OCI-LY1 (cell line): ENCODE measurements around the gene BMF.

Source experiments
- H2AFZ ChIP-seq: fragments of 200-600 bp; sonication (generic), shearing (Covaris generic); 2 replicates; pipeline ENCODE4 v1.6.0; 2014; ENCODE audit warnings: antibody characterized with exemption, mild to moderate bottlenecking, low read length
- H3F3A ChIP-seq: fragments of 200-600 bp; sonication (generic), shearing (Covaris generic); 2 replicates; pipeline ENCODE4 v1.6.0; 2014; ENCODE audit warnings: mild to moderate bottlenecking, antibody characterized with exemption, low read length, moderate library complexity; ENCODE audit not compliant: insufficient read depth
- H3K27ac ChIP-seq: fragments of 200-600 bp; sonication (generic); 2 replicates; pipeline ENCODE4 v1.5.1; 2014; ENCODE audit warnings: low read length, mixed run types, mild to moderate bottlenecking, low read depth; ENCODE audit not compliant: poor library complexity, severe bottlenecking
- H3K27me3 ChIP-seq: fragments of 200-600 bp; sonication (generic); 2 replicates; pipeline ENCODE4 v1.6.0; 2014; ENCODE audit warnings: antibody characterized with exemption, mild to moderate bottlenecking, low read length, moderate library complexity; ENCODE audit not compliant: insufficient read depth
- H3K36me3 ChIP-seq: fragments of 200-600 bp; sonication (generic); 2 replicates; pipeline ENCODE4 v1.6.1; 2014; ENCODE audit warnings: mild to moderate bottlenecking, antibody characterized with exemption, low read length, moderate library complexity, mixed read lengths; ENCODE audit not compliant: insufficient read depth
- H3K4me1 ChIP-seq: fragments of 200-600 bp; sonication (generic); 2 replicates; pipeline ENCODE4 v1.5.1; 2014; ENCODE audit warnings: mild to moderate bottlenecking, low read length, moderate library complexity; ENCODE audit not compliant: insufficient read depth, severe bottlenecking
- H3K4me2 ChIP-seq: fragments of 200-600 bp; sonication (generic), shearing (Covaris generic); 2 replicates; pipeline ENCODE4 v1.6.1; 2014; ENCODE audit warnings: low read length
- H3K4me3 ChIP-seq: fragments of 200-600 bp; sonication (generic); 2 replicates; pipeline ENCODE4 v1.5.1; 2014; ENCODE audit warnings: low read length, low read depth, mild to moderate bottlenecking, mixed read lengths; ENCODE audit not compliant: poor library complexity, severe bottlenecking
- H3K79me2 ChIP-seq: fragments of 200-600 bp; shearing (Covaris generic); 2 replicates; pipeline ENCODE4 v1.6.1; 2016; ENCODE audit warnings: mixed run types, low read length, mixed read lengths; ENCODE audit not compliant: insufficient read depth
- H3K9ac ChIP-seq: fragments of 200-600 bp; sonication (generic), shearing (Covaris generic); 2 replicates; pipeline ENCODE4 v1.6.1; 2014; ENCODE audit warnings: mild to moderate bottlenecking, low read length, mixed read lengths
- H3K9me2 ChIP-seq: fragments of 200-600 bp; sonication (generic), shearing (Covaris generic); 2 replicates; pipeline ENCODE4 v1.6.1; 2014; ENCODE audit warnings: low read depth, mild to moderate bottlenecking, low read length, mixed read lengths
- H3K9me3 ChIP-seq: fragments of 200-600 bp; shearing (Covaris generic); 2 replicates; pipeline ENCODE4 v1.6.1; 2014; ENCODE audit warnings: low read length, mixed read lengths
- H4K20me1 ChIP-seq: fragments of 200-600 bp; sonication (generic), shearing (Covaris generic); 2 replicates; pipeline ENCODE4 v1.6.0; 2016; ENCODE audit warnings: mild to moderate bottlenecking, low read length; ENCODE audit not compliant: insufficient read depth
- EZH2 ChIP-seq: fragments of 200-600 bp; sonication (generic), shearing (Covaris generic); IDR thresholded peaks from 2 replicates; pipeline ENCODE4 v1.8.0; 2017; ENCODE audit warnings: borderline replicate concordance, mixed run types, mild to moderate bottlenecking, antibody characterized with exemption, low read length, moderate library complexity, mixed read lengths
- TF ChIP-seq, protein P1 (sequence below): fragments of 200-600 bp; sonication (generic), shearing (Covaris generic); IDR thresholded peaks from 2 replicates; pipeline ENCODE4 v1.5.1; 2017; ENCODE audit warnings: mild to moderate bottlenecking, antibody characterized with exemption, low read length, moderate library complexity, mixed read lengths

BMF gene

DNA sequence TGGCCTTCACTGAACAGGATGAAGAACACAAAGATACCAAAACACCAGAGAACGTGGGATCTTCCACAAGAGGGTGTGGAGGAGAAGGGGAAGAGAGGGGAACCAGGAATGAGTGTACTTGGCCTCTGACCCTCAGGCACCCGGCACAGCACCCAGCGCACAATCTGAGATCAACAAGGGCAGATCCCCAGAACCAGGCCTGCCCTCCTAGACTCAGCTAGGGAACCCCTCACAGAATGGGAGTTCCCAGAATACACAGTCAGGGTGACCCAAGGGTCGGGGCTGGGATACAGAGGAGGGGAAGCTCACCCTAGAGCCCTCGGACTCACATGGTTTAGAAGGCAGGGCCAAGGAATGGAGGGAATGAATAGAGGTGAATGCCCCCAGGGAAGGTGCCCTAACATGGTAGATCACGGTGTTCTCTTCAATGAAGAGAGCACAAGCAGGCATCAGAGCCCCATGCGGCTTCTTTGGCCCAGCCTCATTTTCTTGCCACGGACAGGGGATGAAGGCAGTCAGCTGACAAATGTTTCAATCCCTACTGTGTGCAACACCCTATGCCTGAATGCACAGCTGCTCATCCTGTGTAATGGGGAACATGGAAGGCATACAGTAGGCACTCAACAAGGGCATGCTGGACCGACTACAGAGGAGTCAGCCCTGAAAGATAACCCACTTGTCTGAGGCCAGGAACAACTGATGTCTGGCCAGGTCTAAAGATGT is 13.1 kb downstream of the BMF start:
- peak overlapping the region; percentile 99 for H3K27ac ChIP-seq
- H3K4me1 ChIP-seq: peaks cover 93% of the 10 kb centered on the region
- peak overlapping the region; percentile 57; the same call in 1 of the 2 replicates for H3K4me2 ChIP-seq
- no peaks in the 10 kb centered on the region for H3K9me3 ChIP-seq
- 0 out of 2 replicates have a peak, but pooled peaks cover 8% of the 10 kb centered on the region for H3F3A ChIP-seq
- H3K79me2 ChIP-seq: no peaks in the 10 kb centered on the region
- H3K4me3 ChIP-seq: no peak overlapping the region
- TF ChIP-seq, protein P1, sequence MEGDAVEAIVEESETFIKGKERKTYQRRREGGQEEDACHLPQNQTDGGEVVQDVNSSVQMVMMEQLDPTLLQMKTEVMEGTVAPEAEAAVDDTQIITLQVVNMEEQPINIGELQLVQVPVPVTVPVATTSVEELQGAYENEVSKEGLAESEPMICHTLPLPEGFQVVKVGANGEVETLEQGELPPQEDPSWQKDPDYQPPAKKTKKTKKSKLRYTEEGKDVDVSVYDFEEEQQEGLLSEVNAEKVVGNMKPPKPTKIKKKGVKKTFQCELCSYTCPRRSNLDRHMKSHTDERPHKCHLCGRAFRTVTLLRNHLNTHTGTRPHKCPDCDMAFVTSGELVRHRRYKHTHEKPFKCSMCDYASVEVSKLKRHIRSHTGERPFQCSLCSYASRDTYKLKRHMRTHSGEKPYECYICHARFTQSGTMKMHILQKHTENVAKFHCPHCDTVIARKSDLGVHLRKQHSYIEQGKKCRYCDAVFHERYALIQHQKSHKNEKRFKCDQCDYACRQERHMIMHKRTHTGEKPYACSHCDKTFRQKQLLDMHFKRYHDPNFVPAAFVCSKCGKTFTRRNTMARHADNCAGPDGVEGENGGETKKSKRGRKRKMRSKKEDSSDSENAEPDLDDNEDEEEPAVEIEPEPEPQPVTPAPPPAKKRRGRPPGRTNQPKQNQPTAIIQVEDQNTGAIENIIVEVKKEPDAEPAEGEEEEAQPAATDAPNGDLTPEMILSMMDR: no peak
- no peak for TF ChIP-seq EZH2
- H4K20me1 ChIP-seq: no peaks in the 10 kb centered on the region
- H3K36me3 ChIP-seq: peaks cover 40% of the 10 kb centered on the region; the same call in 1 of the 2 replicates
- H3K27me3 ChIP-seq: no peaks in the 10 kb centered on the region
- no peak overlapping the region for H2AFZ ChIP-seq
- peak overlapping the region; percentile 61; the same call in 1 of the 2 replicates for H3K9ac ChIP-seq
- no peaks in the 10 kb centered on the region for H3K9me2 ChIP-seq

DNA sequence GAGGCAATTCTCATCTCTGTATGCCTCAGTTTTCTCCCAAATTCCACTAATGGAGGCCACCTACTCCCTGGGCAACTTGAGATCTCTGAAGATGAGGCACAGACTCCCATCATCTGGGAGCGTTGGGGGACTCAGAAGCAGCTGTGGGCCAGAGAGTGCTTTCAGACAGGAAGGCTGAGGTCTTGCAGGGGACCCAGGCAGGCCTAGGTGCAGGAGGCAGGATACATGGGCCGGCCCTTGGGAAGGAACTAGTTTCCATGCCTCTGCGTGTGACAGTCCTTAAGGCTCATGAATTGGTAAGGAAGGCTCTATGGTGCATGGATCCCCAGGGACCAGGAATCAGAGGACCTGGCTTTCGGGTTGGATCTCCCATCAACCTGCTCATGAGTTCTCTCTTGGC is 14.5 kb downstream of the BMF start:
- Histone ChIP-seq H3K36me3 (peaks cover 44% of the 10 kb centered on the region; the same call in 1 of the 2 replicates), H3K4me1 (peaks cover 86% of the 10 kb centered on the region), H3K4me2 (peak overlapping the region; percentile 60; the same call in 1 of the 2 replicates), H3F3A (0 out of 2 replicates have a peak, but pooled peaks cover 8% of the 10 kb centered on the region), H3K9me2 (no peaks in the 10 kb centered on the region), H3K4me3 (no peak overlapping the region), H3K9me3 (no peaks in the 10 kb centered on the region), H2AFZ (no peak overlapping the region), H3K79me2 (no peaks in the 10 kb centered on the region), H3K27ac (peak overlapping the region; percentile 99), H4K20me1 (no peaks in the 10 kb centered on the region), H3K27me3 (no peaks in the 10 kb centered on the region), H3K9ac (peak overlapping the region; percentile 21; the same call in 1 of the 2 replicates)
- TF ChIP-seq, protein P1: no peak
- TF ChIP-seq EZH2: no peak

DNA sequence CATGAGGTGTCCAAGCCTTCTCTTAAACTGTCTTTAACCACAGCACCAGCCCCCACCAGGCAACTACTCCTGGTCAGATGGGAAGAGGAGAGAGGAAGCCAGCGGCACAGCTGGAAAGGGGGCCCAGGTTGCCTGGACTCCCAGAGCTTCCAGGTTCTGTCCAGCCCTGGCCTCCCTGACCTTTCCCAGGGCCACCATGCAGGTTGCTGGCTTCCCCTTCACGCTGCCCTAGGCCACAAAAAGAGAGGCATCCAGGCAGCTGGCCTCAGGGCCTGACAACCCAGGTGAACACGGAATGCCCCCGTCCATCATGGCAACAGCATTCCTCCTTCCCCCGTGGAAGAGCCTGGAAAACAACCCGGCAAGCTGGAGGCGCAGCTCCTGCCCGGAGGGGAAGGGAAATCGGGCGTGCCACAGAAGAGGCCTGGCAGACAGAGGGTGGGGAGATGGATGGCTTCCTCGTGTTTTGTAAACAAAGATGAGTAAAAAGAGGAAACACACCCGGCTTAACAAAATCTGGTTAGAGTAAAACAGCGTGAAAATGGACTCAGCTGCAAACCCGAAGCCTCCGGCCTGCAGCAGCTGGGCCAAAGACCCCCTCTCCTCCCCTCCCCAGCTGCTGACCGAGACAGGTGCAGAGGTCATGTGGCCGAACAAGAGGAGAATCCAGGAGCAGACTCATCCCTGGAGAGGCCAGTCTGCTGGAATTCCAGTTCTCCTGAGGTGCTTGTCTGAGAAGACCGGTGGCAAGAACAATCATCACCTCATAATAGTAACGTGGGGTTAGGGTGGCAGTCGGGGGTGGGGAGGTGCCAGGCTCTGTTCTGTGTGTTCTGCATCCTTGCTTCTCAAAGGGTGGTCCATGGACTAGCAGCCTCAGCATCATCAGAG is 15.5 kb downstream of the BMF start:
- no peak overlapping the region for H2AFZ ChIP-seq
- no peaks in the 10 kb centered on the region for H4K20me1 ChIP-seq
- peak overlapping the region; percentile 60 for H3K4me2 ChIP-seq
- H3K4me1 ChIP-seq: peaks cover 86% of the 10 kb centered on the region
- H3K4me3 ChIP-seq: peak overlapping the region; percentile 17
- H3K79me2 ChIP-seq: no peaks in the 10 kb centered on the region
- H3K9me2 ChIP-seq: no peaks in the 10 kb centered on the region
- no peak for TF ChIP-seq EZH2
- TF ChIP-seq, protein P1: no peak
- H3K27me3 ChIP-seq: no peaks in the 10 kb centered on the region
- H3K27ac ChIP-seq: peak overlapping the region; percentile 99
- H3K9ac ChIP-seq: peak overlapping the region; percentile 69
- H3K36me3 ChIP-seq: peaks cover 44% of the 10 kb centered on the region; the same call in 1 of the 2 replicates
- no peaks in the 10 kb centered on the region for H3K9me3 ChIP-seq
- 0 out of 2 replicates have a peak, but pooled peaks cover 8% of the 10 kb centered on the region for H3F3A ChIP-seq
